GM12874 (cell line): Measurements from ENCODE around the gene GDF11.

Experiments
- CTCF ChIP-seq: IDR thresholded peaks from 2 replicates; pipeline ENCODE4 v1.5.1; 2011; ENCODE audit warnings: low read depth, mild to moderate bottlenecking, control low read depth, low read length, moderate library complexity; ENCODE audit not compliant: insufficient read depth

GDF11 gene

DNA sequence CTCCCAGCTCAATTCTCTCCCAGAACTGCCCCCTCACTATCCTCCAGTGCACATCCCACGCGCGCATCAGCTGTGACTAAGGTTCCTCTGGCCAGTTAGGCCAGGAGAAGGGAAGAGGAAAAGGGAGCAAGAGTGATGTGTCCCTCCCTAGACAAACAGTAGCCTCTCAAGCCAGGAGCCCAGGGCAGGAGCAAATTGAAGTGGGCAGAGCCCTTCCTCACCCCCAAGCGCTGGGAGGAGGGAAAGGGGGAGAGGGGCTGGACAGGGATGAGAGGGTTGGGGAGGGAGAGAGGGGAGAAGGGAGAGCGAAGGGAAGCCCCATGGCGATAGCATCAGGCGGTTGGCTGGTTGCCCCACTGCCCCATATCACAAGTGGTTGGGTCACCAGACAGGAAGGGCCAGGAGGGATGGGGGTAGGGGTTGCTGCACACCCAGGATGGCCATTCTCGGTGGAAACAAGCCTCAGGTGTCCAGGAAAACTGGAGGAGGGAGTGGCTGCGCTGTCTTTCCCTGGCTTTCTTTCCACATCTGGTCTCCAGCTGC is 15.2 kb upstream of the GDF11 start:
- no peak for TF ChIP-seq CTCF

- no peak for TF ChIP-seq CTCF
These were observed 14.6 kb upstream of the GDF11 start for GRCh38 chr12:55728186-55728938.

DNA sequence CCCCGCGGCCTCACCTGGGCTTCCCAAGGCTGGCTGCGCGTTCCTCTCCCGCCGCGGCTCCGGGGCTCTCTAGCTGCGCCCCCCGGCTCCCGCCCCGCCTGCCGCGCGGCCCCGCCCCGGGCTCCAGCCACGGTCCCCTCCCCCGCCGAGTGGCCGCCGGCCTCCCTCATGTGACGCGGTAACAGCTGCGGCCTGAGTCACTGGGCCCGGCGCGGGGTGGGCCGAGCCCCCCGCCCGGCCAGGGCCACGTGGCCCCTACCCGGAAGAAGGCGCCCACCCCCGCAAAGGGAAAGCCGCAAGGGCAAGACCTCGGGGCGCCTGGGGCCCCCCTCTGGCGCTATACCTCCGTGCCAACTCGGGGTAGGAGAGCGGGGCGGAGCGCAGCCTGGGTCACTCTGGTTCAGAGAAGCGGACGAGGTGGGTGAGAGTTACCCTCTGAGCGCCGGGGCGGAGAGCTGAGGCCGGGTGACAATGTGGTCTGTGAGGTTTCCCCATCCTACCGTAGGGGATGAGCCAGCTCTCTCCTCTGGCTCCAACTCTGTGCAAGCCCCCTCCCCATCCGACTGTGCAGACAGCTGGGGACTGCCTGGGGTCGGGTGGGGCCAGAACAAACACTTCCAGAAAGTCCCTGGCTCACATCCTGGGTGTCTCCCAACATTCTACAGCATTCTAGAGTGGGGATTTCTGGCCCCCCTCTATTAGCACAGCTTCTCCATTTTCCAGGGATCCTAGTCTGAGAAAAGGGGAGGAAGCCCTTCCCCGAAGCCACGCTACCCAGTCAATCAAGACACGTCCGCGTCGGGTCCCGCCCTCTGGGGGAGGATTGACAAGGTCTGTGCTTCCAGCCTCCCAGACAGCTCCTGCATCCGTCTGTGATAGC is 13.7 kb upstream of the GDF11 start, which contains the start of gene CD63:
CD63 (minus strand) TSS at position 71 of the 880 bp plus-strand sequence. CDS start 668 bp downstream, outside the sequence.
- no peak for TF ChIP-seq CTCF

- TF ChIP-seq CTCF: no peak
These were observed 12.8 kb upstream of the GDF11 start for GRCh38 chr12:55729819-55730818.

GRCh38 chr12:55732288-55732687 is 10.6 kb upstream of the GDF11 start:
- no peak for TF ChIP-seq CTCF

GRCh38 chr12:55733021-55733555 is 9.8 kb upstream of the GDF11 start:
- no peak for TF ChIP-seq CTCF
